ENCODE results near the gene ADRA2A.

ADRA2A gene

GRCh38 chr10:111076682-111077478, at the start of gene ADRA2A:
ADRA2A (plus strand) TSS chr10:111077029; CDS start chr10:111077997, 968 bp downstream.
- peak in 1 of 2 donors; percentile 17 for ATAC-seq

- peak; percentile 48 to 71 for ATAC-seq
Observed at GRCh38 chr10:111030042-111030750, 46.6 kb upstream of the ADRA2A start.

GRCh38 chr10:111034598-111035310, 42.1 kb upstream of the ADRA2A start:
- ATAC-seq = no peak

GRCh38 chr10:111035542-111035941, 41.3 kb upstream of the ADRA2A start:
- no peak for ATAC-seq

- ATAC-seq = no peak
Observed at GRCh38 chr10:111037858-111038257, 39.0 kb upstream of the ADRA2A start.

- no peak for ATAC-seq
Observed at GRCh38 chr10:111039522-111039921, 37.3 kb upstream of the ADRA2A start.

- no peak for ATAC-seq
Observed at GRCh38 chr10:111057006-111057405, 19.8 kb upstream of the ADRA2A start.

- no peak for ATAC-seq
Observed at GRCh38 chr10:111063471-111063870, 13.4 kb upstream of the ADRA2A start.

- ATAC-seq = no peak
Observed at GRCh38 chr10:111072232-111072631, 4.6 kb upstream of the ADRA2A start.

- peak in 1 of 2 donors; percentile 24 for ATAC-seq
Observed at GRCh38 chr10:111075577-111076185, 1.1 kb upstream of the ADRA2A start.

GRCh38 chr10:111076191-111076681, 593 bp upstream of the ADRA2A start:
- peak in 1 of 2 donors; percentile 64 for ATAC-seq

- ATAC-seq = no peak
Observed at GRCh38 chr10:111077479-111077784, 603 bp downstream of the ADRA2A start.

- ATAC-seq = no peak
Observed at GRCh38 chr10:111077785-111078504, 1.1 kb downstream of the ADRA2A start.

- no peak for ATAC-seq
Observed at GRCh38 chr10:111078505-111079185, 1.8 kb downstream of the ADRA2A start.

GRCh38 chr10:111079241-111079760, 2.5 kb downstream of the ADRA2A start:
- ATAC-seq = no peak

GRCh38 chr10:111079781-111080180, 3.0 kb downstream of the ADRA2A start:
- no peak for ATAC-seq

- no peak for ATAC-seq
Observed at GRCh38 chr10:111080224-111080623, 3.4 kb downstream of the ADRA2A start.

GRCh38 chr10:111081595-111081994, 4.8 kb downstream of the ADRA2A start:
- no peak for ATAC-seq

GRCh38 chr10:111082102-111082975, 5.5 kb downstream of the ADRA2A start:
- no peak for ATAC-seq

Measured in activated CD4-positive, CD25-positive, alpha-beta regulatory T cell treated with anti-CD3 and anti-CD28 coated beads, Interleukin-2, amount 50 U/mL, for 24 hours (primary cell).